K562 (cell line): ENCODE measurements around the gene SELENOI. TPM values are rescaled to one million over a fixed set of nuclear protein-coding genes. Genes with fewer than 3 reads are reported as not detected.

Experiments used
- E2F6 ChIP-seq, 2 experiments: IDR thresholded peaks; 2 replicates each; pipeline ENCODE4 v1.6.1; 2011; ENCODE audit warnings: borderline replicate concordance in 1 of 2, control low read depth in 1 of 2, low read depth in 1 of 2, low read length in 1 of 2, mild to moderate bottlenecking in 1 of 2, mixed read lengths in 1 of 2, moderate library complexity in 1 of 2; ENCODE audit not compliant: insufficient read depth in 1 of 2, insufficient read length in 1 of 2, poor library complexity in 1 of 2, severe bottlenecking in 1 of 2; ENCODE audit errors: extremely low read depth in 1 of 2
- ETS2 ChIP-seq: IDR thresholded peaks from 2 replicates; pipeline ENCODE4 v1.6.1; 2016; ENCODE audit warnings: borderline replicate concordance, missing genetic modification characterization, mild to moderate bottlenecking, moderate library complexity, missing compliant biosample characterization; ENCODE audit not compliant: poor library complexity, severe bottlenecking
- MIER1 ChIP-seq: fragments of 450-650 bp; IDR thresholded peaks from 2 replicates; pipeline ENCODE4 v1.6.1; 2016; ENCODE audit warnings: antibody characterized with exemption, mild to moderate bottlenecking, low read depth
- NEUROD1 ChIP-seq: fragments of 150-350 bp; IDR thresholded peaks from 2 replicates; pipeline ENCODE4 v1.6.1; 2014; ENCODE audit warnings: borderline replicate concordance, low read length, low read depth; ENCODE audit not compliant: partially characterized antibody
- PHF8 ChIP-seq: fragments of 200-600 bp; sonication (generic); IDR thresholded peaks from 2 replicates; pipeline ENCODE4 v1.6.1; 2012; ENCODE audit warnings: mixed run types, mild to moderate bottlenecking, inconsistent platforms, low read length, moderate library complexity, borderline replicate concordance
- PHTF2 ChIP-seq: fragments of 250-450 bp; sonication (Bioruptor Pico); IDR thresholded peaks from 2 replicates; pipeline ENCODE4 v1.5.0; 2021; ENCODE audit warnings: mild to moderate bottlenecking
- REST ChIP-seq, 2 experiments: fragments of 450-650 bp; formaldehyde crosslinking in 1 of 2; IDR thresholded peaks; 2 replicates each; pipeline versions ENCODE4 v1.4.0 to v1.6.1; 2014 to 2020; ENCODE audit warnings: mild to moderate bottlenecking in 2 of 2, borderline replicate concordance in 1 of 2, low read depth in 1 of 2
- TCF15 ChIP-seq: fragments of 250-450 bp; sonication (Bioruptor Pico); IDR thresholded peaks from 2 replicates; pipeline ENCODE4 v1.8.0; 2022; ENCODE audit warnings: moderate library complexity, mild to moderate bottlenecking, inconsistent platforms
- UBTF ChIP-seq, 2 experiments: IDR thresholded peaks; 2 replicates each; pipeline ENCODE4 v1.6.1; 2012; ENCODE audit warnings: improper control_type of control experiment in 2 of 2, low read depth in 2 of 2, low read length in 2 of 2, borderline replicate concordance in 1 of 2
- VEZF1 ChIP-seq: fragments of 200-800 bp; sonication (Bioruptor generic); IDR thresholded peaks from 2 replicates; pipeline ENCODE4 v1.6.1; 2017; ENCODE audit warnings: missing genetic modification characterization, missing compliant biosample characterization
- ZNF184 ChIP-seq: sonication (generic); formaldehyde crosslinking; IDR thresholded peaks from 2 replicates; pipeline ENCODE4 v1.5.0; 2020; ENCODE audit warnings: missing genetic modification reagents
- ZNF3 ChIP-seq: fragments of 250-450 bp; sonication (Bioruptor Pico); IDR thresholded peaks from 2 replicates; pipeline ENCODE4 v1.5.0; 2021; ENCODE audit warnings: mild to moderate bottlenecking, moderate library complexity
- polyA plus RNA-seq, 8 experiments: library from polyadenylated mRNA; depleted of rRNA in 4 of 8; stranded (reverse) in 5 of 8; unstranded in 3 of 8; fragments of >200 nt; fragmentation: Nextera tagmentation in 2 of 8; fragmentation: Illumina TruSeq in 1 of 8; extraction: Ambion mirVana in 2 of 8; extraction: Trizol in 1 of 8; gene quantifications; 2 replicates each; pipeline versions ENCODE4 v1.2.1 to v1.2.3, GENCODE V29; 2011 to 2014; ENCODE audit warnings: inconsistent platforms in 1 of 8, missing spikeins in 1 of 8
- total RNA-seq, 7 experiments: library from RNA; depleted of rRNA in 6 of 7; stranded (reverse); fragments of >200 nt in 6 of 7; fragmentation: Illumina TruSeq in 2 of 7; extraction: Trizol in 2 of 7; gene quantifications; 2 replicates each; pipeline versions ENCODE4 v1.2.1 to v1.2.3, GENCODE V29; 2011 to 2021; ENCODE audit warnings: low replicate concordance in 1 of 7

The SELENOI gene
- total and polyA plus RNA-seq, 9 of the 15 experiments (the other 6 are each of a cell fraction or from before 2014, with no cell fraction given), result 9.6 to 46.9 (median 24.4) TPM

- TF ChIP-seq REST (IDR thresholded peaks at IDR 0.05; ENCODE audit: borderline replicate concordance) (no peak), REST (CRISPR knock-in tag; IDR thresholded peaks at IDR 0.05; ENCODE audit: low read depth) (no peak), VEZF1 (CRISPR knock-in tag) (peak; percentile 49), ETS2 (tag) (no peak), ZNF184 (no peak), E2F6 (IDR thresholded peaks at IDR 0.05; ENCODE audit: borderline replicate concordance in 1 of 2, extremely low read depth in 1 of 2, insufficient read depth in 1 of 2, insufficient read length in 1 of 2, low read depth in 1 of 2, low read length in 1 of 2, poor library complexity in 1 of 2, severe bottlenecking in 1 of 2) (peak in 1 of 2 experiments; percentile 10), PHTF2 (CRISPR knock-in tag) (no peak), NEUROD1 (no peak), UBTF (IDR thresholded peaks at IDR 0.05; ENCODE audit: borderline replicate concordance in 1 of 2, low read depth in 2 of 2, low read length in 2 of 2) (no peak), ZNF3 (CRISPR knock-in tag) (no peak), TCF15 (CRISPR knock-in tag) (no peak), MIER1 (no peak), PHF8 (no peak)
Measured at GRCh38 chr2:26396734-26397298, 50.9 kb downstream of the SELENOI start (continued).
